ENCODE results near the gene ARHGAP21. TPM values are rescaled to one million over a fixed set of nuclear protein-coding genes. Genes with fewer than 3 reads are reported as not detected.

The ARHGAP21 gene
- total RNA-seq, 2 donors from 2014 or later = 84.9 to 107 TPM

DNA sequence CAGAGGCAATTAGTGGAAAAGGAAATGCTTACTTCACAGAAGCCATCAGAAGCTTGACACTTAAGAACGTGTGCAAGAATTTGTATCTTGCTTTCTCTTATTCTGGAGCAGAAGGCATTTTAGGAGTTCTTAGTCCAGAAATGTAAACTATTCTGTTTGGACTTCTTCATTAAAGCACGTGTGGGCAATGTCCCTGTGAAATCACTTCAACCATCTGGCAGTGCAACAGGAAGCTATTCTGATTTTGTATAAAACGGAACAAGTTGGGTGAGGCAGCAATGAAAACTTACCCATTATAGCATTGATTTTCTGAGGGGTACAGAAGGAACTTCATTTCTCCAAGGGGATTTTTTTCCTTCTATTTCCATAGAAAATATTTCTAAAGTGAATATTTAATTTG lies 21.3 kb upstream of the ARHGAP21 start:
- no peak for DNase-seq
- TF ChIP-seq, protein P1, sequence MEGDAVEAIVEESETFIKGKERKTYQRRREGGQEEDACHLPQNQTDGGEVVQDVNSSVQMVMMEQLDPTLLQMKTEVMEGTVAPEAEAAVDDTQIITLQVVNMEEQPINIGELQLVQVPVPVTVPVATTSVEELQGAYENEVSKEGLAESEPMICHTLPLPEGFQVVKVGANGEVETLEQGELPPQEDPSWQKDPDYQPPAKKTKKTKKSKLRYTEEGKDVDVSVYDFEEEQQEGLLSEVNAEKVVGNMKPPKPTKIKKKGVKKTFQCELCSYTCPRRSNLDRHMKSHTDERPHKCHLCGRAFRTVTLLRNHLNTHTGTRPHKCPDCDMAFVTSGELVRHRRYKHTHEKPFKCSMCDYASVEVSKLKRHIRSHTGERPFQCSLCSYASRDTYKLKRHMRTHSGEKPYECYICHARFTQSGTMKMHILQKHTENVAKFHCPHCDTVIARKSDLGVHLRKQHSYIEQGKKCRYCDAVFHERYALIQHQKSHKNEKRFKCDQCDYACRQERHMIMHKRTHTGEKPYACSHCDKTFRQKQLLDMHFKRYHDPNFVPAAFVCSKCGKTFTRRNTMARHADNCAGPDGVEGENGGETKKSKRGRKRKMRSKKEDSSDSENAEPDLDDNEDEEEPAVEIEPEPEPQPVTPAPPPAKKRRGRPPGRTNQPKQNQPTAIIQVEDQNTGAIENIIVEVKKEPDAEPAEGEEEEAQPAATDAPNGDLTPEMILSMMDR (IDR thresholded peaks at IDR 0.05) = no peak
- intact Hi-C loops (cut with DNase I) = no loop called here
- Histone ChIP-seq H3K27ac (no peak overlapping the region), H3K36me3 (no peaks in the 10 kb centered on the region), H3K9me3 (no peaks in the 10 kb centered on the region), H3K4me1 (no peaks in the 10 kb centered on the region), H3K27me3 (no peaks in the 10 kb centered on the region), H3K4me3 (no peak overlapping the region), H3K9ac (ENCODE audit: low read depth in 2 of 2, low read length in 2 of 2) (no peak overlapping the region)

DNA sequence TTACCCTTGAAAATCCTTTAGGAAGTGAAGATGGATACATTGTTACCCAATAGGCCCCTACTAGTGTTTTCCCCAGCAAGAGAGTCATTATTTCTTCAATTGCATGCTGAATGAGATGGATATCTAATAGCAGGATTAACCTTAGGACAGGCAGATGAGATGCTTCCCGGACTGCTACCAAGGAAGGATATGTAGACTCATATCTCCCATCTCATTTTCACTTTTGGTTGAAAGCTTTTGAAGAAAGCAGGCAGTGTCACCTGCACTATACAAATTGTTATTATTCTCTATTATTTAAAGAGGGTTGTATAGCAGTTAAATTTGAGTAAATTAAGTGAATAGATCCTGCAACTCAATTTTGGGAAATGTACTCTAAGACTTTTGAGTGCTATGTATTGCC lies 17.0 kb upstream of the ARHGAP21 start:
- Histone ChIP-seq H3K27ac (no peak overlapping the region), H3K4me3 (no peak overlapping the region), H3K36me3 (no peaks in the 10 kb centered on the region), H3K4me1 (no peaks in the 10 kb centered on the region), H3K9me3 (no peaks in the 10 kb centered on the region), H3K9ac (ENCODE audit: low read depth in 2 of 2, low read length in 2 of 2) (no peak overlapping the region), H3K27me3 (no peaks in the 10 kb centered on the region)
- no peak for DNase-seq
- TF ChIP-seq, protein P1 (IDR thresholded peaks at IDR 0.05) = no peak
- intact Hi-C loops (cut with DNase I) = no loop called here

DNA sequence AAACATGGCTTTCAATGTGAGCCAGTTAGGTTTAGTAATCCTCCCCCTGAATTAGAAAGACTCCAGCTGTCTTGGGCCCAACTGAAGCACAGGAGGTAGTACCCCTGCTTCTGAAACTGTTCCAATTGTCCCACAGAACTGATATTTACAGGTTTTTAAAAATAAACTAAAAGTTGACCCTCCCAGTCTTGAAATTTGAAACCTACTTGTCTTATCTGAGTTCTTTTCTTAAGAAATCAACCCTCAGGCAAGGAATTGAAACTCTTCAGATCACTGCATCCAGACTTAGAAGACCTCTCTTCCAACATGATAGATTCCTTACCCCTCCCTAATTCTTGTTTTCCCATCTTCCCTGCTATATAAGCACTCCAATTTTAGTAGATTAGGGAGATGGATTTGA lies 13.3 kb upstream of the ARHGAP21 start:
- TF ChIP-seq, protein P1 (IDR thresholded peaks at IDR 0.05) = no peak
- no peak overlapping the region for H3K4me3 ChIP-seq

DNA sequence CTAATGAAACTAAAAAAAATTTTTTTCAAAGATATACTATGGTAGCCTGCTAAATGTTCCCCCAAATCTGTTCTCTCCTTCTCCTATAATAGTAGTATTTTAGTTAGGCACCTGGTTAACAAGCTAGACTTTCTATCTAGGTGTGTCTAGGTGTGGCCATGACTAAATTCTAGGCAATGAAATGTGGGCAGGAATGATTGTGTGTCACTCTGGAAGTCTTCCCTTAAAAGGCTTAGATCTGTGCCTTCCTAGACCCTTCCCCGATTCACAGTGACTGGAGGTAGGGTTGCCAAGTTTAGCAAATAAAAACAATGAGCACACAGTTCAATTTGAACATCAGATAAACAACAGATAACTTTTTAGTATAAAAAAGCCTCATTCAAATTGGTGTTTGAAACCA lies 8.3 kb upstream of the ARHGAP21 start:
- DNase-seq = no peak
- H3K4me1 ChIP-seq = no peaks in the 10 kb centered on the region
- intact Hi-C loops (cut with DNase I) = no loop called here
- no peak overlapping the region for H3K9ac ChIP-seq (ENCODE audit: low read depth in 2 of 2, low read length in 2 of 2)
- no peak overlapping the region for H3K4me3 ChIP-seq
- H3K36me3 ChIP-seq = no peaks in the 10 kb centered on the region
- H3K9me3 ChIP-seq = no peaks in the 10 kb centered on the region
- TF ChIP-seq, protein P1 (IDR thresholded peaks at IDR 0.05) = no peak
- H3K27me3 ChIP-seq = no peaks in the 10 kb centered on the region
- H3K27ac ChIP-seq = no peak overlapping the region

More for the DNA sequence above, 13.3 kb upstream of the ARHGAP21 start:
- Histone ChIP-seq H3K27ac (no peak overlapping the region), H3K27me3 (no peaks in the 10 kb centered on the region), H3K4me1 (no peaks in the 10 kb centered on the region), H3K36me3 (no peaks in the 10 kb centered on the region), H3K9ac (ENCODE audit: low read depth in 2 of 2, low read length in 2 of 2) (no peak overlapping the region), H3K9me3 (no peaks in the 10 kb centered on the region)
- no peak for DNase-seq
- intact Hi-C loops (cut with DNase I) = no loop called here

DNA sequence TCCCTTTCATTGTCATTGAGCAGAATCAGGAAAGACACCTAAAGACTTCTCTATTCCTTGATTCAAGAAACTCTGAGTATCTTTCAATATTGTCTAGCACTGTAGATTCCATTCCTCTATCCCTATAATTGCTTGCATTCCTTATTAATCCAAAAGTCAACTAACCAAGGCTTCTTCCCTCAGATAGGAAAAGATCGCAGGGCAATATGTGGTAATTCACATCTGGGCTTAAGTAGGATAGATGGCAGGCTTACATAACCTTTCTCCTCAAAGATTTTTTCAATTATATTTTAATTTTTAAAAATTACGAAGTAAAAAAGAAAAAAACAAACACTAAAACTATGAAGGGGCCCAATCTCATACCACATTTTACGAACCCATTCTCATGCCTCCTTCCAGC lies 7.1 kb upstream of the ARHGAP21 start:
- Histone ChIP-seq H3K9me3 (no peaks in the 10 kb centered on the region), H3K36me3 (no peaks in the 10 kb centered on the region), H3K4me1 (no peaks in the 10 kb centered on the region), H3K4me3 (no peak overlapping the region), H3K27ac (no peak overlapping the region), H3K9ac (ENCODE audit: low read depth in 2 of 2, low read length in 2 of 2) (no peak overlapping the region), H3K27me3 (no peaks in the 10 kb centered on the region)
- TF ChIP-seq, protein P1 (IDR thresholded peaks at IDR 0.05) = no peak
- DNase-seq = no peak
- intact Hi-C loops (cut with DNase I) = no loop called here

DNA sequence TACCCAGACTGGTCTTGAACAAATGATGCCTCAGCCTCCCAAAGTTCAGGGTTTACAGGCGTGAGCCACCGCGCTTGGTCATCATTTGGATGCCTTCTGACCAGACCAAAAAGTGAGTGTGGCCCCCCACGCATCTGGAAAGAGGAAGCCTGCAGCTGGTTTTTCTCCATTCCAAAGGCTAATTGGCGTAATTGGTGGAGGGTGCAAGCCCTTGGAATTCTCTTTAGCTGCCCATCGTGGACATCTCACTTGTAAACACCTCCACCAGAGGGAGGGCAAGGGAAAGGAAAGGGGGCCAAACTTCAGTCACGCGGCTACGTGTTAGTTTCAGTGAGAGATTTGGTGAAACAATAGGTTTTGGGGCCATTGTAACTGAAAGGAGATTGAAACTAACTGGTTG lies 4.1 kb upstream of the ARHGAP21 start:
- no peak for DNase-seq
- Histone ChIP-seq H3K36me3 (no peaks in the 10 kb centered on the region), H3K27me3 (no peaks in the 10 kb centered on the region), H3K9ac (ENCODE audit: low read depth in 2 of 2, low read length in 2 of 2) (no peak overlapping the region), H3K9me3 (no peaks in the 10 kb centered on the region), H3K4me3 (no peak overlapping the region), H3K4me1 (no peaks in the 10 kb centered on the region), H3K27ac (no peak overlapping the region)
- TF ChIP-seq, protein P1 (IDR thresholded peaks at IDR 0.05) = no peak
- intact Hi-C loops (cut with DNase I) = loop anchor here (5.0 to 10.0 kb wide), 2 partner anchors 90 to 227 kb away; partner anchors contain the start of gene PRTFDC1

Data from colonic mucosa (tissue), 4 donors.